ENCODE data around the gene MAPK1. TPM values are rescaled to one million over a fixed set of nuclear protein-coding genes. Genes with fewer than 3 reads are reported as not detected.
A peak's percentile ranks its signal among the peaks of the same experiment; 100 is the strongest.

Gene MAPK1
- total and polyA plus RNA-seq, 9 of the 15 experiments (the other 6 are each of a cell fraction or from before 2014, with no cell fraction given): 46.3 to 575 (median 283) TPM

DNA sequence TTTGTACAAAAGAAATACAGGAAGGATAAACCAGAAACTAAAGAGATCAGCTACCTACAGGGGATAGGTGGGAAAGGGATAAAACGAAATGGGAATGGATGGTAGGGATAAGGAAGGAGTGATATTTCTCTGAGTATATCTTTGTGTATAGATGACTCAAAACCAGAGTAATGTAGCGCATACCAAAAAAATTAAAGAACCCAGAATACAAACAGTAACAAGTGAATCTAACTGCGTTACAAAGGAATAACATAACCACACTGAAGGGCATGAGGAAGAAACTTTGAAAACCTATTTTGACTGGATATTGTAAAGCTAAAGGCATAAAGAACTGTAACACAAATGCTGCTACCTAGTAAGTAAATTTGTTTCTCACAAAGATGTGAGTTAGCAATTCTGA, 37.9 kb downstream of the MAPK1 start:
- H3K36me3 ChIP-seq (ENCODE audit: control insufficient read depth, insufficient read depth, low read length): peaks cover 15% of the 10 kb centered on the region
- H3K4me3 ChIP-seq: no peak overlapping the region
- no peak overlapping the region for H2AFZ ChIP-seq (ENCODE audit: low read depth, low read length)
- BruUV-seq (replicated peaks): TSS peak; percentile 7
- no peak overlapping the region for H3K4me2 ChIP-seq (ENCODE audit: insufficient read depth, low read length)
- POLR2A ChIA-PET: interaction anchor here (1.3 to 45.6 kb wide), 4 partner anchors 8 to 36 kb away, joined by 4 to 1351 read pairs (median 167); partner anchors contain the start of gene MAPK1
- DNase-seq (ENCODE audit: extremely low read depth in 1 of 4, low spot score in 3 of 4): no peak
- H3K27me3 ChIP-seq (ENCODE audit: control insufficient read depth in 2 of 2, insufficient read depth in 2 of 2, low read length in 2 of 2): no peaks in the 10 kb centered on the region
- peaks cover 24% of the 10 kb centered on the region for H3K9me1 ChIP-seq (ENCODE audit: control insufficient read depth, insufficient read depth, low read length)
- H3K4me1 ChIP-seq (replicated peaks in 1 of 2; ENCODE audit: control insufficient read depth in 2 of 2, insufficient read depth in 2 of 2, low read length in 2 of 2): peaks cover 28 to 44% of the 10 kb centered on the region in 2 experiments
- H3K9ac ChIP-seq (ENCODE audit: insufficient read depth in 1 of 2, low read depth in 2 of 2, low read length in 2 of 2): no peak overlapping the region
- peak; percentile 2; the same call in 1 of the 2 replicates for TF ChIP-seq KAT7 (CRISPR knock-in tag; IDR thresholded peaks at IDR 0.05; ENCODE audit: borderline replicate concordance)
- 0 out of 4 replicates have a peak, but pooled peaks of 1 of the 2 experiments have one; percentile 29 for TF ChIP-seq MLX (CRISPR knock-in tag; conservative IDR thresholded peaks at IDR 0.05)
- no peak for TF ChIP-seq CEBPB (tag; IDR thresholded peaks at IDR 0.05)
- no peak for FAIRE-seq
- ATAC-seq: no peak
- peaks cover 85% of the 10 kb centered on the region for H4K20me1 ChIP-seq (replicated peaks; ENCODE audit: control insufficient read depth, insufficient read depth, low read length)
- 70% methylated on average over 3 of the region's 3 CpGs for WGBS (ENCODE audit: insufficient coverage, low coverage, missing lambda C conversion rate)
- intact Hi-C loops (cut with micrococcal nuclease): loop anchor here (5.0 kb wide), 1 partner anchor 108 kb away; no protein-coding TSS in a partner anchor
- no peak overlapping the region for H3K27ac ChIP-seq (ENCODE audit: extremely low read depth, low read depth, low read length)
- peaks cover 96% of the 10 kb centered on the region for H3K79me2 ChIP-seq (ENCODE audit: control insufficient read depth, insufficient read depth, low read length)
- H3K9me3 ChIP-seq (replicated peaks; ENCODE audit: control insufficient read depth, insufficient read depth, low read depth, low read length): no peaks in the 10 kb centered on the region
- CTCF ChIA-PET (ENCODE audit: low intra/inter-chr PET ratio): no interaction called here
- in situ Hi-C loops (cut with MboI): no loop called here

DNA sequence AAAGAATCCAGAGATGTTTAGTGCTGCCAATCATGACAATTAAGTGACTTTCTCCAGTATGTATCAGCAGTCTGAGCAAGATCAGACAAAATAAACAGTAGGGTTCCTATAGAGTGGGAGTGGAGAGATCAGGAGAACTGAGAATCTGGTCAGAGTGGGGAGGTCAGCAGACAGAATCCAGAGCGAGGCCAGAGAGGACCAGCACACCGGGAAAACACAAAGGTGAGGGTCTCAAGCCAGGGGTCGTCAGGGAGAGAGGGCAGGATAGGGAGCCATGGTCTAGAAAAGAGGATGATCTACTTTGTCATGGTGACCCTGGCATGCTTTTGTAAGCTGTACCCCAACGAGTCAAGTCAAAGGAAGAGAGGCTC, 39.2 kb downstream of the MAPK1 start:
- POLR2A ChIA-PET: interaction anchor here (1.0 to 45.6 kb wide), 5 partner anchors 9 to 73 kb away, joined by 3 to 1351 read pairs (median 117); partner anchors contain the start of gene MAPK1
- BruUV-seq (replicated peaks): no TSS peak
- Histone ChIP-seq H3K9me1 (ENCODE audit: control insufficient read depth, insufficient read depth, low read length) (peaks cover 25% of the 10 kb centered on the region), H3K9ac (ENCODE audit: insufficient read depth in 1 of 2, low read depth in 2 of 2, low read length in 2 of 2) (peak overlapping the region in 1 of 2 experiments; percentile 20; a peak in 1 of 4 replicates), H3K9me3 (replicated peaks; ENCODE audit: control insufficient read depth, insufficient read depth, low read depth, low read length) (no peaks in the 10 kb centered on the region), H4K20me1 (replicated peaks; ENCODE audit: control insufficient read depth, insufficient read depth, low read length) (peaks cover 97% of the 10 kb centered on the region), H3K27ac (ENCODE audit: extremely low read depth, low read depth, low read length) (no peak overlapping the region), H3K4me1 (replicated peaks in 1 of 2; ENCODE audit: control insufficient read depth in 2 of 2, insufficient read depth in 2 of 2, low read length in 2 of 2) (peaks cover 37 to 57% of the 10 kb centered on the region in 2 experiments), H3K4me3 (no peak overlapping the region), H3K4me2 (ENCODE audit: insufficient read depth, low read length) (no peak overlapping the region), H3K79me2 (ENCODE audit: control insufficient read depth, insufficient read depth, low read length) (peaks cover 98% of the 10 kb centered on the region), H2AFZ (ENCODE audit: low read depth, low read length) (no peak overlapping the region), H3K36me3 (ENCODE audit: control insufficient read depth, insufficient read depth, low read length) (peaks cover 18% of the 10 kb centered on the region), H3K27me3 (ENCODE audit: control insufficient read depth in 2 of 2, insufficient read depth in 2 of 2, low read length in 2 of 2) (no peaks in the 10 kb centered on the region)
- in situ Hi-C loops (cut with MboI) (no loop called here), intact Hi-C loops (cut with micrococcal nuclease) (loop anchor here (5.0 kb wide), 1 partner anchor 109 kb away; no protein-coding TSS in a partner anchor)
- CTCF ChIA-PET (ENCODE audit: low intra/inter-chr PET ratio): interaction anchor here (0.5 kb wide), 1 partner anchor 33 kb away, joined by 3 read pairs; no protein-coding TSS in a partner anchor
- ATAC-seq: peak; percentile 10
- no peak for FAIRE-seq
- 54% methylated on average over 4 of the region's 4 CpGs for WGBS (ENCODE audit: insufficient coverage, low coverage, missing lambda C conversion rate)
- DNase-seq (ENCODE audit: extremely low read depth in 1 of 4, low spot score in 3 of 4): peak in 1 of 4 experiments; percentile 50
- TF ChIP-seq TCF7L2 (IDR thresholded peaks at IDR 0.05; ENCODE audit: low read depth, low read length): no peak
- no peak for TF ChIP-seq GTF2E2 (tag; IDR thresholded peaks at IDR 0.05)
- peak; percentile 68; the same call in 1 of the 2 replicates for TF ChIP-seq STAT6 (CRISPR knock-in tag; IDR thresholded peaks at IDR 0.05)
- TF ChIP-seq, protein P1, sequence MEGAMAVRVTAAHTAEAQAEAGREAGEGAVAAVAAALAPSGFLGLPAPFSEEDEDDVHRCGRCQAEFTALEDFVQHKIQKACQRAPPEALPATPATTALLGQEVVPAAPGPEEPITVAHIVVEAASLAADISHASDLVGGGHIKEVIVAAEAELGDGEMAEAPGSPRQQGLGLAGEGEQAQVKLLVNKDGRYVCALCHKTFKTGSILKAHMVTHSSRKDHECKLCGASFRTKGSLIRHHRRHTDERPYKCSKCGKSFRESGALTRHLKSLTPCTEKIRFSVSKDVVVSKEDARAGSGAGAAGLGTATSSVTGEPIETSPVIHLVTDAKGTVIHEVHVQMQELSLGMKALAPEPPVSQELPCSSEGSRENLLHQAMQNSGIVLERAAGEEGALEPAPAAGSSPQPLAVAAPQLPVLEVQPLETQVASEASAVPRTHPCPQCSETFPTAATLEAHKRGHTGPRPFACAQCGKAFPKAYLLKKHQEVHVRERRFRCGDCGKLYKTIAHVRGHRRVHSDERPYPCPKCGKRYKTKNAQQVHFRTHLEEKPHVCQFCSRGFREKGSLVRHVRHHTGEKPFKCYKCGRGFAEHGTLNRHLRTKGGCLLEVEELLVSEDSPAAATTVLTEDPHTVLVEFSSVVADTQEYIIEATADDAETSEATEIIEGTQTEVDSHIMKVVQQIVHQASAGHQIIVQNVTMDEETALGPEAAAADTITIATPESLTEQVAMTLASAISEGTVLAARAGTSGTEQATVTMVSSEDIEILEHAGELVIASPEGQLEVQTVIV (CRISPR knock-in tag; IDR thresholded peaks at IDR 0.05; ENCODE audit: borderline replicate concordance): no peak
- no peak for TF ChIP-seq ZNF263 (CRISPR knock-in tag; IDR thresholded peaks at IDR 0.05; ENCODE audit: borderline replicate concordance)
